Suppressor macrophage treated with lipopolysaccharide for 1 hour (primary cell): ENCODE data around the gene PDS5A.
A peak's percentile ranks its signal among the peaks of the same experiment; 100 is the strongest.
"Not testable (repeated sequence)": the region's sequence is repeated elsewhere in the genome, so short reads cannot be mapped to it uniquely, and the experiment has no call there.

Experiments used
- DNase-seq, 3 donors: peaks; one replicate each; pipeline ENCODE4 v3.0.0-alpha.2; 2020 to 2022

PDS5A gene

GRCh38 chr4:39950861-39951481 is 26.7 kb downstream of the PDS5A start:
- DNase-seq = no peak

- no peak for DNase-seq
Measured at GRCh38 chr4:39947963-39948362, 29.7 kb downstream of the PDS5A start.

GRCh38 chr4:39947417-39947816 is 30.3 kb downstream of the PDS5A start:
- DNase-seq = no peak

- DNase-seq = not testable (repeated sequence)
Measured at GRCh38 chr4:39944245-39944644, 33.5 kb downstream of the PDS5A start.

GRCh38 chr4:39942507-39942906 is 35.2 kb downstream of the PDS5A start:
- DNase-seq = no peak

- DNase-seq = no peak
Measured at GRCh38 chr4:39941682-39942217, 36.0 kb downstream of the PDS5A start.

- no peak for DNase-seq
Measured at GRCh38 chr4:39937683-39938268, 39.9 kb downstream of the PDS5A start.

GRCh38 chr4:39936565-39937418 is 40.9 kb downstream of the PDS5A start:
- DNase-seq = no peak

- DNase-seq = no peak
Measured at GRCh38 chr4:39933671-39934590, 43.8 kb downstream of the PDS5A start.

- DNase-seq = peak; percentile 31 to 52 (median 34)
Measured at GRCh38 chr4:39932776-39933402, 44.8 kb downstream of the PDS5A start.

GRCh38 chr4:39931441-39931901 is 46.2 kb downstream of the PDS5A start:
- DNase-seq = no peak

GRCh38 chr4:39928538-39928937 is 49.2 kb downstream of the PDS5A start:
- no peak for DNase-seq

GRCh38 chr4:39924014-39924413 is 53.7 kb downstream of the PDS5A start:
- no peak for DNase-seq

- DNase-seq = no peak
Measured at GRCh38 chr4:39922399-39922798, 55.3 kb downstream of the PDS5A start.

- no peak for DNase-seq
Measured at GRCh38 chr4:39913471-39913870, 64.2 kb downstream of the PDS5A start.

GRCh38 chr4:39910064-39910463 is 67.6 kb downstream of the PDS5A start:
- no peak for DNase-seq

- DNase-seq = no peak
Measured at GRCh38 chr4:39908284-39908683, 69.4 kb downstream of the PDS5A start.

GRCh38 chr4:39905656-39906055 is 72.1 kb downstream of the PDS5A start:
- no peak for DNase-seq

GRCh38 chr4:39905019-39905418 is 72.7 kb downstream of the PDS5A start:
- not testable (repeated sequence) for DNase-seq

- no peak for DNase-seq
Measured at GRCh38 chr4:39900966-39901365, 76.7 kb downstream of the PDS5A start.

- DNase-seq = no peak
Measured at GRCh38 chr4:39899291-39899690, 78.4 kb downstream of the PDS5A start.

- DNase-seq = no peak
Measured at GRCh38 chr4:39898015-39898414, 79.7 kb downstream of the PDS5A start.
